Ectodermal cell (in vitro differentiated cells): ENCODE measurements around the gene POLD4.
"Not testable (repeated sequence)": the region's sequence is repeated elsewhere in the genome, so short reads cannot be mapped to it uniquely, and the experiment has no call there.

ENCODE experiments used
- H3K27ac ChIP-seq: 2 replicates; pipeline ENCODE4 v1.7.0; 2013; ENCODE audit warnings: mild to moderate bottlenecking, low read depth, low read length; ENCODE audit not compliant: insufficient read depth, poor library complexity, severe bottlenecking
- H3K27me3 ChIP-seq: 2 replicates; pipeline ENCODE4 v1.7.0; 2013; ENCODE audit warnings: mild to moderate bottlenecking, low read length; ENCODE audit not compliant: insufficient read depth, control insufficient read depth, poor library complexity, severe bottlenecking
- H3K36me3 ChIP-seq: one replicate; pipeline ENCODE4 v1.7.0; 2013; ENCODE audit warnings: low read length; ENCODE audit not compliant: control insufficient read depth, insufficient read depth
- H3K4me1 ChIP-seq: one replicate; pipeline ENCODE4 v1.7.0; 2013; ENCODE audit warnings: low read length; ENCODE audit not compliant: control insufficient read depth, insufficient read depth
- H3K4me3 ChIP-seq: 2 replicates; pipeline ENCODE4 v1.7.0; 2013; ENCODE audit warnings: low read depth, low read length, control low read depth; ENCODE audit not compliant: insufficient read depth
- H3K9me3 ChIP-seq: 2 replicates; pipeline ENCODE4 v1.7.0; 2013; ENCODE audit warnings: mild to moderate bottlenecking, low read length, moderate library complexity; ENCODE audit not compliant: control insufficient read depth
- WGBS, 2 experiments: methylation state at CpG; one replicate each; pipeline ENCODE4 v1.1.7; 2013; ENCODE audit warnings: missing lambda C conversion rate in 2 of 2; 5-methylcytosine and 5-hydroxymethylcytosine counted together

The POLD4 gene

GRCh38 chr11:67332081-67332691 lies 21.2 kb downstream of the POLD4 start:
- Histone ChIP-seq H3K4me3 (no peak overlapping the region), H3K27ac (no peak overlapping the region), H3K9me3 (no peaks in the 10 kb centered on the region), H3K4me1 (no peaks in the 10 kb centered on the region), H3K27me3 (no peaks in the 10 kb centered on the region), H3K36me3 (no peaks in the 10 kb centered on the region)
- 86 to 94% methylated on average over 6 of the region's 6 CpGs for WGBS, 2 experiments

- no peaks in the 10 kb centered on the region for H3K4me1 ChIP-seq
- no peaks in the 10 kb centered on the region for H3K36me3 ChIP-seq
- peaks cover 18% of the 10 kb centered on the region for H3K27me3 ChIP-seq
- H3K9me3 ChIP-seq, result no peaks in the 10 kb centered on the region
- 91 to 93% methylated on average over 7 of the region's 7 CpGs for WGBS, 2 experiments
- H3K27ac ChIP-seq, result no peak overlapping the region
- H3K4me3 ChIP-seq, result no peak overlapping the region
These were observed 29.8 kb downstream of the POLD4 start for GRCh38 chr11:67323526-67323925.

GRCh38 chr11:67322049-67322448 lies 31.3 kb downstream of the POLD4 start:
- 91 to 93% methylated on average over 3 of the region's 3 CpGs for WGBS, 2 experiments
- Histone ChIP-seq H3K9me3 (no peaks in the 10 kb centered on the region), H3K36me3 (no peaks in the 10 kb centered on the region)

GRCh38 chr11:67321313-67321871 lies 32.0 kb downstream of the POLD4 start:
- peaks cover 26% of the 10 kb centered on the region for H3K27me3 ChIP-seq
- H3K4me3 ChIP-seq, result no peak overlapping the region
- WGBS, 2 experiments, result 87 to 92% methylated on average over 6 of the region's 6 CpGs
- no peaks in the 10 kb centered on the region for H3K4me1 ChIP-seq
- no peak overlapping the region for H3K27ac ChIP-seq
- H3K9me3 ChIP-seq, result no peaks in the 10 kb centered on the region
- H3K36me3 ChIP-seq, result no peaks in the 10 kb centered on the region

More at GRCh38 chr11:67322049-67322448, 31.3 kb downstream of the POLD4 start:
- Histone ChIP-seq H3K4me1 (no peaks in the 10 kb centered on the region), H3K4me3 (no peak overlapping the region), H3K27ac (no peak overlapping the region), H3K27me3 (peaks cover 26% of the 10 kb centered on the region)

GRCh38 chr11:67320691-67321090 lies 32.7 kb downstream of the POLD4 start:
- Histone ChIP-seq H3K27me3 (peaks cover 26% of the 10 kb centered on the region), H3K4me3 (no peak overlapping the region), H3K36me3 (no peaks in the 10 kb centered on the region), H3K27ac (no peak overlapping the region), H3K9me3 (no peaks in the 10 kb centered on the region), H3K4me1 (no peaks in the 10 kb centered on the region)
- WGBS, 2 experiments, result 91 to 93% methylated on average over 2 of the region's 2 CpGs

- H3K27me3 ChIP-seq, result peaks cover 29% of the 10 kb centered on the region
- WGBS, 2 experiments, result 80 to 86% methylated on average over 3 of the region's 3 CpGs
- no peak overlapping the region for H3K27ac ChIP-seq
- no peaks in the 10 kb centered on the region for H3K4me1 ChIP-seq
- H3K9me3 ChIP-seq, result no peaks in the 10 kb centered on the region
- H3K4me3 ChIP-seq, result no peak overlapping the region
- no peaks in the 10 kb centered on the region for H3K36me3 ChIP-seq
These were observed 33.3 kb downstream of the POLD4 start for GRCh38 chr11:67320011-67320410.

GRCh38 chr11:67318876-67319275 lies 34.5 kb downstream of the POLD4 start:
- H3K4me3 ChIP-seq, H3K9me3 ChIP-seq, H3K36me3 ChIP-seq, H3K4me1 ChIP-seq, H3K27ac ChIP-seq: not testable (repeated sequence)
- WGBS, 2 experiments, result 91% methylated on average over 12 of the region's 12 CpGs
- peaks cover 29% of the 10 kb centered on the region for H3K27me3 ChIP-seq

- H3K9me3 ChIP-seq, result no peaks in the 10 kb centered on the region
- no peaks in the 10 kb centered on the region for H3K4me1 ChIP-seq
- WGBS, 2 experiments, result 4% methylated on average over 53 of the region's 53 CpGs
- peaks cover 29% of the 10 kb centered on the region for H3K27me3 ChIP-seq
- peak overlapping the region; percentile 66 for H3K4me3 ChIP-seq
- no peaks in the 10 kb centered on the region for H3K36me3 ChIP-seq
- no peak overlapping the region for H3K27ac ChIP-seq
These were observed 35.3 kb downstream of the POLD4 start for GRCh38 chr11:67317888-67318555.

- H3K4me1 ChIP-seq, result no peaks in the 10 kb centered on the region
- peaks cover 29% of the 10 kb centered on the region for H3K27me3 ChIP-seq
- H3K27ac ChIP-seq, result peak overlapping the region; percentile 41
- H3K4me3 ChIP-seq, result peak overlapping the region; percentile 66
- no peaks in the 10 kb centered on the region for H3K36me3 ChIP-seq
- H3K9me3 ChIP-seq, result no peaks in the 10 kb centered on the region
- 0% methylated on average over 55 of the region's 55 CpGs for WGBS, 2 experiments
These were observed 36.0 kb downstream of the POLD4 start for GRCh38 chr11:67317205-67317887.

GRCh38 chr11:67316882-67317204 lies 36.5 kb downstream of the POLD4 start:
- H3K4me1 ChIP-seq, result no peaks in the 10 kb centered on the region
- no peaks in the 10 kb centered on the region for H3K36me3 ChIP-seq
- 4% methylated on average over 10 of the region's 10 CpGs for WGBS, 2 experiments
- H3K4me3 ChIP-seq, result peak overlapping the region; percentile 66
- no peaks in the 10 kb centered on the region for H3K9me3 ChIP-seq
- H3K27me3 ChIP-seq, result peaks cover 29% of the 10 kb centered on the region
- no peak overlapping the region for H3K27ac ChIP-seq
